Caco-2 (cell line): ENCODE measurements around the gene HERC4. TPM values are rescaled to one million over a fixed set of nuclear protein-coding genes. Genes with fewer than 3 reads are reported as not detected.

ENCODE experiments used
- BruUV-seq: library from RNA; stranded (reverse); fragments of 400-500 nt; replicated peaks from 2 replicates; lab custom pipeline; 2021; lab: Mats Ljungman, UMichigan
- CTCF ChIA-PET: fragments of 300-600 bp; sonication (Branson Sonifier 250); formaldehyde crosslinking; loops from one replicate; lab custom pipeline; 2022; ENCODE audit warnings: antibody characterized with exemption; lab: Charles Lee
- POLR2A ChIA-PET: fragments of 300-600 bp; sonication (Branson Sonifier 250); formaldehyde crosslinking; loops from one replicate; lab custom pipeline; 2022; ENCODE audit warnings: antibody characterized with exemption; lab: Charles Lee
- DNase-seq, 2 experiments: peaks; one replicate each; pipeline versions ENCODE4 v3.0.0 to v3.0.0-alpha.2; 2020 to 2022
- H3K27me3 ChIP-seq: replicated peaks from 2 replicates; pipeline ENCODE4 v1.6.0; 2011; ENCODE audit warnings: low read length; ENCODE audit not compliant: control insufficient read depth, insufficient read depth
- H3K36me3 ChIP-seq: 2 replicates; pipeline ENCODE4 v1.5.1; 2011; ENCODE audit warnings: low read length; ENCODE audit not compliant: control insufficient read depth, insufficient read depth
- H3K4me1 ChIP-seq: fragments of 250-450 bp; sonication (Bioruptor Pico); 2 replicates; pipeline ENCODE4 v1.5.1; 2020; ENCODE audit warnings: mild to moderate bottlenecking
- H3K4me3 ChIP-seq: 2 replicates; pipeline ENCODE4 v1.5.1; 2011; ENCODE audit warnings: low read depth, mild to moderate bottlenecking, control low read depth, low read length
- H3K9me3 ChIP-seq: fragments of 250-450 bp; sonication (Bioruptor Pico); 2 replicates; pipeline ENCODE4 v1.5.1; 2020; ENCODE audit warnings: mild to moderate bottlenecking, moderate library complexity
- H3K27ac Mint-ChIP-seq: one replicate; pipeline ENCODE4 v1.8.0; 2022; ENCODE audit warnings: mixed read lengths; ENCODE audit not compliant: unreplicated experiment
- H3K27me3 Mint-ChIP-seq: one replicate; pipeline ENCODE4 v1.8.0; 2022; ENCODE audit warnings: mixed read lengths; ENCODE audit not compliant: insufficient read depth, unreplicated experiment
- H3K36me3 Mint-ChIP-seq: one replicate; pipeline ENCODE4 v1.8.0; 2022; ENCODE audit warnings: mild to moderate bottlenecking, mixed read lengths; ENCODE audit not compliant: insufficient read depth, unreplicated experiment
- H3K4me1 Mint-ChIP-seq: one replicate; pipeline ENCODE4 v1.8.0; 2022; ENCODE audit warnings: low read depth, mixed read lengths; ENCODE audit not compliant: unreplicated experiment
- H3K4me3 Mint-ChIP-seq: one replicate; pipeline ENCODE4 v1.8.0; 2022; ENCODE audit warnings: mild to moderate bottlenecking, moderate library complexity, mixed read lengths; ENCODE audit not compliant: unreplicated experiment
- H3K9me3 Mint-ChIP-seq: one replicate; pipeline ENCODE4 v1.8.0; 2022; ENCODE audit warnings: mixed read lengths; ENCODE audit not compliant: unreplicated experiment
- CTCF ChIP-seq, 2 experiments: fragments of 200-600 bp in 1 of 2; IDR thresholded peaks; 1 replicate in 1 of 2; 2 replicates in 1 of 2; pipeline versions ENCODE4 v1.5.1 to v1.8.0; 2011 to 2022; ENCODE audit warnings: antibody characterized with exemption in 1 of 2, control low read depth in 1 of 2, inconsistent platforms in 1 of 2, low read depth in 1 of 2, low read length in 1 of 2, mild to moderate bottlenecking in 1 of 2, moderate library complexity in 1 of 2; ENCODE audit not compliant: insufficient read depth in 1 of 2, severe bottlenecking in 1 of 2, unreplicated experiment in 1 of 2
- intact Hi-C: fragments of 100-400 bp; cut with micrococcal nuclease; formaldehyde crosslinking; loops from one replicate; pipeline ENCODE4 v1.10.0; 2022; ENCODE audit not compliant: unreplicated experiment
- total RNA-seq: library from RNA; stranded (reverse); gene quantifications from 2 replicates; pipeline ENCODE4 v1.2.3, GENCODE V29; 2022

HERC4 gene
- total RNA-seq, 1 experiment from 2014 or later: 59.4 TPM

GRCh38 chr10:68084469-68084868 lies 9.4 kb upstream of the HERC4 start:
- POLR2A ChIA-PET: no interaction called here

GRCh38 chr10:68083953-68084352 lies 8.9 kb upstream of the HERC4 start:
- intact Hi-C loops: loop anchor here (1.0 kb wide), 3 partner anchors 72 to 218 kb away; no protein-coding TSS in a partner anchor
- Mint-ChIP-seq H3K27ac (no peak overlapping the region), H3K27me3 (peaks cover 3% of the 10 kb centered on the region), H3K36me3 (no peaks in the 10 kb centered on the region), H3K4me1 (peaks cover 19% of the 10 kb centered on the region), H3K4me3 (no peak overlapping the region), H3K9me3 (no peaks in the 10 kb centered on the region)
- Histone ChIP-seq H3K9me3 (no peaks in the 10 kb centered on the region), H3K27me3 (no peaks in the 10 kb centered on the region), H3K4me1 (peaks cover 15% of the 10 kb centered on the region), H3K4me3 (no peak overlapping the region), H3K36me3 (no peaks in the 10 kb centered on the region)
- CTCF ChIA-PET: no interaction called here
- POLR2A ChIA-PET: no interaction called here
- TF ChIP-seq CTCF (IDR thresholded peaks at IDR 0.05; ENCODE audit: insufficient read depth in 1 of 2, low read depth in 1 of 2, low read length in 1 of 2, severe bottlenecking in 1 of 2, unreplicated experiment in 1 of 2): no peak
- no TSS peak for BruUV-seq
- no peak for DNase-seq

More at GRCh38 chr10:68084469-68084868, 9.4 kb upstream of the HERC4 start:
- no peak for TF ChIP-seq CTCF (IDR thresholded peaks at IDR 0.05; ENCODE audit: insufficient read depth in 1 of 2, low read depth in 1 of 2, low read length in 1 of 2, severe bottlenecking in 1 of 2, unreplicated experiment in 1 of 2)
- H3K36me3 ChIP-seq: no peaks in the 10 kb centered on the region
- Mint-ChIP-seq H3K36me3 (no peaks in the 10 kb centered on the region), H3K4me1 (peaks cover 19% of the 10 kb centered on the region), H3K4me3 (no peak overlapping the region), H3K27me3 (peaks cover 3% of the 10 kb centered on the region), H3K9me3 (no peaks in the 10 kb centered on the region), H3K27ac (no peak overlapping the region)
- H3K4me1 ChIP-seq: peaks cover 15% of the 10 kb centered on the region
- H3K4me3 ChIP-seq: no peak overlapping the region
- CTCF ChIA-PET: no interaction called here
- no peak for DNase-seq
- H3K9me3 ChIP-seq: no peaks in the 10 kb centered on the region
- intact Hi-C loops: no loop called here
- BruUV-seq: no TSS peak
- no peaks in the 10 kb centered on the region for H3K27me3 ChIP-seq

GRCh38 chr10:68082872-68083271 lies 7.8 kb upstream of the HERC4 start:
- Mint-ChIP-seq H3K36me3 (no peaks in the 10 kb centered on the region), H3K4me3 (no peak overlapping the region), H3K27me3 (peaks cover 3% of the 10 kb centered on the region), H3K27ac (no peak overlapping the region), H3K9me3 (no peaks in the 10 kb centered on the region), H3K4me1 (peaks cover 19% of the 10 kb centered on the region)
- BruUV-seq: no TSS peak
- H3K36me3 ChIP-seq: no peaks in the 10 kb centered on the region
- peak; percentile 45 to 54 for TF ChIP-seq CTCF (IDR thresholded peaks at IDR 0.05; ENCODE audit: insufficient read depth in 1 of 2, low read depth in 1 of 2, low read length in 1 of 2, severe bottlenecking in 1 of 2, unreplicated experiment in 1 of 2)
- CTCF ChIA-PET: interaction anchor here (0.6 to 1.3 kb wide), 4 partner anchors 75 to 133 kb away, joined by 3 to 20 read pairs (median 3); no protein-coding TSS in a partner anchor
- no peaks in the 10 kb centered on the region for H3K9me3 ChIP-seq
- intact Hi-C loops: loop anchor here (1.0 kb wide), 3 partner anchors 73 to 219 kb away; no protein-coding TSS in a partner anchor
- H3K27me3 ChIP-seq: no peaks in the 10 kb centered on the region
- H3K4me3 ChIP-seq: no peak overlapping the region
- POLR2A ChIA-PET: no interaction called here
- peak in 1 of 2 experiments; percentile 26 for DNase-seq
- peaks cover 15% of the 10 kb centered on the region for H3K4me1 ChIP-seq
